Activated T-cell treated with anti-CD3 and anti-CD28 coated beads, Interleukin-2, amount 50 U/mL, for 24 hours (primary cell): ENCODE results near the gene DAP.

Experiments
- DNase-seq: peaks from one replicate; pipeline ENCODE4 v3.0.0-alpha.2; 2020
- H3K27ac Mint-ChIP-seq: 2 replicates; pipeline ENCODE4 v1.8.0; 2020; ENCODE audit warnings: mild to moderate bottlenecking, mixed read lengths
- H3K27me3 Mint-ChIP-seq: 2 replicates; pipeline ENCODE4 v1.8.0; 2020; ENCODE audit warnings: mixed read lengths
- H3K36me3 Mint-ChIP-seq: 2 replicates; pipeline ENCODE4 v1.8.0; 2020; ENCODE audit warnings: low read depth, mixed read lengths
- H3K4me1 Mint-ChIP-seq: 2 replicates; pipeline ENCODE4 v1.8.0; 2020; ENCODE audit warnings: low read depth, mixed read lengths
- H3K4me3 Mint-ChIP-seq: 2 replicates; pipeline ENCODE4 v1.8.0; 2020; ENCODE audit warnings: mild to moderate bottlenecking, moderate library complexity, mixed read lengths
- H3K9me3 Mint-ChIP-seq: 2 replicates; pipeline ENCODE4 v1.8.0; 2020; ENCODE audit warnings: mixed read lengths

Gene DAP

DNA sequence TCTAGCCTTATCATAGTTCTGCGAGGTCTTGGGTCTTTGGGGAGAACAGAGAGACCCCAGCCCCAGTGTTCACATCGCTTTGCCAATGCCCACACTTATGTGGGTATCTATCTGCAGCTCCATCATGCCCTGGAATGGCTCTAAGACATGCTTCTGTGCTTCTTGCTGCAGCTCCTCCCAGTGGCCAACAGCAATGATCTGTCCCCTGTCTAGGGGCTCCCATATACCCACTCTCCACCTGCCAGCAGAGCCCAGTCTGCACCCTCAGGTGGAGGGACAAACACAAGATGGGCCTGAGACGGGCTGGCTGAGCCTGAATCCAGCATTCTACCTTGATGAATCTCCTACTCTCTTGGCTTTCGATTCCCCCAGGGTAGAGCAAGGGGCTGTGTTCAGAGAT is 14.6 kb upstream of the DAP start:
- no peaks in the 10 kb centered on the region for H3K9me3 Mint-ChIP-seq
- no peak for DNase-seq
- H3K4me3 Mint-ChIP-seq: no peak overlapping the region
- no peak overlapping the region for H3K27ac Mint-ChIP-seq
- H3K36me3 Mint-ChIP-seq: no peaks in the 10 kb centered on the region
- peaks cover 5% of the 10 kb centered on the region for H3K27me3 Mint-ChIP-seq
- H3K4me1 Mint-ChIP-seq: no peaks in the 10 kb centered on the region

DNA sequence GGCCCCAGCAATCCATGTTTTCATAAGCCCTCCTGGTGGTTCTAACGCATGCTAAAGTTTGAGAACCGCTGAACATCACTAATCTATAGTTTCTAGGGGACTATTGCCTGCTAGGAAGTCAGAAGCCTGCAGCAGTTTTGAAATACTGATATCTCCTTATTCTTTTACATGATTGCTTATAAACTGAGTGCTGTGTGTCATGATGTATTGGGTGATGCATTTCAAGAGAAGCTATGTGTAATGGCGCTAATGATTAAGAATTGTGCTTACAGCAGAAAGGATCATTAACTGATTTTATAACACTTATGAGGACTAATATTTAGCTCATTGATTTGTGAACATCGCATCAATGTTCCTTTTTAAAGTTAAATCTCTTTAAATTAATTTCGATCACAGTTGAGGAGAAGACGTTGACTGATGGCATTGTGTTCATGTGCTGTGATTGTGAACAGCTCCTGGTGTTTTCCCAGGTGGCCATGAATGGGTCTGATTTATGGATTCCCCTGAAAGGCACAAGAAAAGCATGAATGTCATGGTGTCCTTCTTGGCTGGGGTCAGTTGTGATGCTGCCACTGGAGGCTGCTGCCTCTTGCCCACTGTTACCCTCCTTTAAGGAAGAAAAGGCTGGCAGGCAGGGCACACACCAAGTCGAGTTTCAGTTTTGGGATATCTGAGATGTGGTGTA is 12.0 kb upstream of the DAP start:
- H3K9me3 Mint-ChIP-seq: no peaks in the 10 kb centered on the region
- peaks cover 2% of the 10 kb centered on the region for H3K27me3 Mint-ChIP-seq
- H3K27ac Mint-ChIP-seq: no peak overlapping the region
- H3K4me1 Mint-ChIP-seq: no peaks in the 10 kb centered on the region
- H3K36me3 Mint-ChIP-seq: no peaks in the 10 kb centered on the region
- DNase-seq: no peak
- H3K4me3 Mint-ChIP-seq: no peak overlapping the region

DNA sequence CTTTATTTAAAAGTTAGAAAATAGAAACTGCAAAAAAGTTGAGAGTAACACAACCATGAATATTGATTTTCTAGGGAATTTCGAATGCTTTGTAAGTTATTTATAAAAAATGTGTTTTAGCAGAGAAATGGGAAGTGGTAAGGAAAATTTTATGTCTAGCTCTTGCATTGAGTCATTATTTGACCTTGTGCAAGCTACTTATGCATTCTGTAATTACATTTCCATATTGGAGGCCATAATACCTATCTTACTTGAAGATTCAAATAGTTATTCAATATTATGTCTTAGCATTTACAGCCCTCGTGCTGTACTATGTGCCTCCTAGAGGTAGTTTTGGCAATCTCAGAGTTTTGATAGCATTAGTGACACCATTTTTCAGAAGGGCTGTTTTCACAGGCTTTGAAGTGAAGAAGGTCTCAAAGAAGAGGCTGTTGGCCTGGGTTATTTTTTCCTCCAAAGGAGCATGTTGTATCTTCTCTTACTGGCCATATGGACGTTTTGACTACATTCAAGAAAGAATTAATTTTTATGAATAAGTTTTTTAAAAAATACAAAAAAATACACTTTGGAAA is 7.4 kb upstream of the DAP start:
- H3K27ac Mint-ChIP-seq: no peak overlapping the region
- no peak overlapping the region for H3K4me3 Mint-ChIP-seq
- H3K36me3 Mint-ChIP-seq: no peaks in the 10 kb centered on the region
- DNase-seq: no peak
- H3K9me3 Mint-ChIP-seq: no peaks in the 10 kb centered on the region
- H3K4me1 Mint-ChIP-seq: peaks cover 3% of the 10 kb centered on the region
- H3K27me3 Mint-ChIP-seq: no peaks in the 10 kb centered on the region

DNA sequence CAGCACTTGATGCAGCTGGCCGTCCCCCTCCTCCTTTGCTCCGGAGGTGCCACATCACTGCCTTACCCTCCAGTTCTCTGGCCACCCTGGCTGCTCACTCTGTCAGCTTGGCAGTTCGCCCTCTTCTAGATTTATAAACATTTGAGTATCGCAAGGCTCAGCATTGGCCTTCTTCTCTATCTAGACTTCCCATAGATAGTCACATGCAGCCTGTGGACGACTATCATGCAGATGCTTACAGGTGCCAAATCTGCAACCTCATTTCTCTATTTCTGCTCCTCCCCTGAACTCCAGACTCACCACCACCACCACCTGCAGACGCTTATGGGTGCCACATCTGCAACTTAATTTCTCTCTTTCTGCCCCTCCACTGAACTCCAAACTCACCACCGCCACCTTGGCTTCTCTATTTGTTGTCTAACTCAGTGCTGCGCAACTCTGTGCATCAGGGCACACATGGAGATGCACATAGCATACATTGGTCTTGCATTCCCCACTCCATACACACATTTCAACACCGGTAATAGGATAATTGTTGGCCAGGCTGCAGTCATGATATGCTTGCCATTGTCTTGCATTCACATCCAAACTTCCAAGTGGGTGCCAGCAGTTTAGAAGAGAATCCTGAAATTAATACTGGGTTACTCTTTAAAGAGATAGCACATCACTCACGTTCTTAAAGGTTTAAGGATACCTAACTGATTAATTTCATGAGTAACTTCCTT is 1.9 kb upstream of the DAP start:
- peaks cover 35% of the 10 kb centered on the region for H3K4me1 Mint-ChIP-seq
- DNase-seq: no peak

DNA sequence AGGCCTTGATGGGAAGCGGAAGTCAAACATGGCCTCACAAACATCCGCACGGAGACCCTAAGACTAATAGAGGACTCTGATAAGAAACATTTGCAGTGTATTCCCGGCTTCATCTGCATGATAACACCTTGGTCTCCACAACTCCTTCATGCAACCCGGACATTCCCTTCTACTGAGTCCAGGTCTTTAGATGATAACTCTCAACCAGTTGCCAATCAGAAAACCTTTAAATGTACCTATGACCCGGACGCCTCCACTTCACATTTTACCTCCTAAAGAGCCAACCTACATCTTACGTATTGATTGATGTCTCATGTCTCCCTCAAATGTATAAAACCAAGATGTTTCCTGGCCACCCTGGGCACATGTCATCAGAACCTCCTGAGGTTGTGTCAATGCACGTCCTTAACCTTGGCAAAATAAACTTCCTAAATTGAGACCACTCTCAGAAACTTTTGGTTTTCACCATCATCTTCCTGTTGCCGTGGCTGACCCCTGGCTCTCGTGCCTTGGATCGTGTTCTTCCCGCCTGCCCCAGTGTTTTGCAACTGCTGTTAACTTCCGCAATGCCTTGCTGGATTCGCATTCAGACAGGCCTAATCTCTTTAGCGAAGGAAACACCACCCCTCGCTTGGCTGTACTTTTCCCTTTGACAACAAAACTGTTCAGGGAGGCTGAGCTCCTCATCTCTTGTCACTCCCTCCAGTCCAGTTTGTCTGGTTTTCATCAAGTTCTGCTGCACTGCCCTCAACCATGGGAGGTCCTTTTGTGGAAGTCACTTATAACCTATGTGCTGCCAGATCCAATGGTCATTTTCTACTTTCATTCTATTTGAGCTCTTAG is 1.1 kb upstream of the DAP start:
- Mint-ChIP-seq H3K27me3 (no peaks in the 10 kb centered on the region), H3K27ac (peak overlapping the region; percentile 60), H3K4me1 (peaks cover 42% of the 10 kb centered on the region), H3K36me3 (peaks cover 25% of the 10 kb centered on the region), H3K4me3 (peak overlapping the region; percentile 68), H3K9me3 (no peaks in the 10 kb centered on the region)
- DNase-seq: no peak

More for the DNA sequence above, 1.9 kb upstream of the DAP start:
- Mint-ChIP-seq H3K27me3 (no peaks in the 10 kb centered on the region), H3K4me3 (no peak overlapping the region), H3K9me3 (no peaks in the 10 kb centered on the region), H3K27ac (no peak overlapping the region), H3K36me3 (peaks cover 20% of the 10 kb centered on the region)

DNA sequence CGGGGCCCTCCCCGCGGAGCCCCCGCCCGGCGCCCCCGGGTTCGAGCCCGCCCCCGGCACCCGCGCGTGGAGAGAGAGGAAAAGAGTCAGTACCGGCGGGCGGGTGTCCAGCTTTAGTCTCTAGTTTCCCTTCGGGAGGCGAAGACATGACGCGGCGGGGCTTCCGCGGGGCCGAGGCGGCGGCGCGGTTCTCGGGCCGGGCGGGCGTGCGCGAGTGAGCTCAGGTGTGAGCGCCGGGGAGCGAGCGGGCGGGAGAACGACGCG is 181 bp downstream of the DAP start:
- peaks cover 32% of the 10 kb centered on the region for H3K36me3 Mint-ChIP-seq
- no peak overlapping the region for H3K27ac Mint-ChIP-seq
- H3K27me3 Mint-ChIP-seq: no peaks in the 10 kb centered on the region
- peaks cover 54% of the 10 kb centered on the region for H3K4me1 Mint-ChIP-seq
- no peaks in the 10 kb centered on the region for H3K9me3 Mint-ChIP-seq
- DNase-seq: no peak
- peak overlapping the region; percentile 68 for H3K4me3 Mint-ChIP-seq

DNA sequence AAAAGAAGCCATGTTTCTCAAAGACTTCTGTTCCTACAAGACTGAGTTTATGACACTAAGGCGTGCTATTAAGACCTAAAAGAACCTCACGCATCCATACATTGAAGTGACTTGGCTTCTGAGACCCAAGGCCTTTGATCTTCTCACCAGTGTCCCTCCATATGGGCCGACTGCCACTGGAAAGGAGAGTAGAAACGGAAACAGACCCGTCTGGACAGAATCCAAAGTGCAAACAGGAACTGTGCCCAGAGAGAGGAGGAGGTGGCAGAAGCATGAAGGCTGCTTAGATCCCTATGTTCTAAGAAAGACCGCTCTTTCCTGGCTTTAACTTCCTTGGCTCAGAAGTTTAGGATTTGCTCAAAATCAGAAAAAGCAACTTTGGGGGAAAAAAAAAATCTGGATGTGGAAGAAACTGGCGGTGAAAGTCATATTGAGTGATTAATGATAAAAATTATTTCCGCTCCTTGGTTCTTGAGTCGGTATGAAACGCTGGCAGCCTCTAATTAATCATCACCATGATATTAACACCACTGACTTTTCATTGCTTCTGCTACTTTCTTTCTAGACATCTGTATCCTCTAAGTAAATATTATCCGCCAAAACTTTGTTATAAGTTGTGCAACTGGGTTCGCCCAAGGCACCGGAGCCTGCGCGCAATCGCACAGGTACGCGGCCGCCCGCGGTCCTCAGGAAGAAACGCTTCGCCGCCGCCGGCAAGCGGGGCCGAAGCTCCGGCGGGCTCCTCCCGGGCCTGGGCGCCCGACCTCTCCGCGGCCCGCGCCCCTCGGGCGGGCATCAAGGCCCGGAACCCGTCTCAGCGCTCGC is 726 bp downstream of the DAP start:
- H3K4me1 Mint-ChIP-seq: peaks cover 60% of the 10 kb centered on the region
- no peaks in the 10 kb centered on the region for H3K9me3 Mint-ChIP-seq
- H3K36me3 Mint-ChIP-seq: peaks cover 37% of the 10 kb centered on the region
- H3K4me3 Mint-ChIP-seq: peak overlapping the region; percentile 97
- DNase-seq: no peak
- H3K27me3 Mint-ChIP-seq: no peaks in the 10 kb centered on the region
- peak overlapping the region; percentile 90 for H3K27ac Mint-ChIP-seq

DNA sequence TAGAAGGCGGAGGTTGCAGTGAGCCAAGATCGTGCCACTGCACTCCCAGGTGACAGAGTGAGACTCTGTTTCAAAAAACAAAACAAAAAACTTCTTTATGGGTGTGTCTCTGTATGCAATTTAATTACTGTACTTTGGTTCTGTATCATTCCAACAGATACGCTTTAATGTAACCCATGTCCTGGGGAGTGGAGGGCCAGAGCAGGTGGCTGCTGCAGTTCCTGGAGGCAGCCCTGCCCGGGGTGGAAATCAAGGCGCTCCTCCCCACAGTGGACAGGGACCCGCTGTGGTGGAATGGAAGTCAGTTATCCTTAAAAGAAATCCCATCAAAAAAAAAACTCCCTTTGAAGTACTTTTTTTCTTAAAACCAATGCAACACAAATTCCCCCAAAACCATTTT is 1.9 kb downstream of the DAP start:
- Mint-ChIP-seq H3K4me1 (peaks cover 61% of the 10 kb centered on the region), H3K36me3 (peaks cover 49% of the 10 kb centered on the region), H3K27me3 (no peaks in the 10 kb centered on the region), H3K4me3 (peak overlapping the region; percentile 97), H3K27ac (no peak overlapping the region), H3K9me3 (no peaks in the 10 kb centered on the region)
- DNase-seq: no peak

DNA sequence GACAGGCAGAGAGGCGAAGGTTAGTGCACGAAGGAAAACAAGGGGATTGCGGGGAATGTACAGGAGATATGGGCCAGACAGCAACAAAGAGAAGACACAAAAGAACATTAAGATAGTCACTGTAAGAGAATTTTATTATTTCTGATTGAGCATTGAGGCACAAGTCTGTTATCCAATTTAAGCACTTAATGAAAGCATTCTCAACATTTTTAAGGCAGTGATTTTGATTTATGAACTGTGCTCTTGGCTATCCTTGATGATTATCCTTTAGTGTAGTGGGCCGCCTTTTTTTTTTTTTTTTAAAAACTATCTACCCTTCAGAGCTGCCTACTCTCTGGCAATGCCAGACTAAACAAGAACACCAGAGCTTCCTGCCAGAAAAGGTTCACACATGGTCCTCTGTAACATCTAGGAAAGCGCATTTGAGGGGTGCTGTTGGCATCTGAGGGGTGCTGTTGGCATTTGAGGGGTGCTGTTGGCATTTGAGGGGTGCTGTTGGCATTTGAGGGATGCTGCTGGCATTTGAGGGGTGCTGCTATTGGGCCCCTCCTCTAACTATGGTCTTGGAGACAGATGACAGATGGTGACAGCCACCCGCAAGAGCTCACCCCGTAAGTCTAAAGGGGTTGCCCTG is 3.0 kb downstream of the DAP start:
- Mint-ChIP-seq H3K4me1 (peaks cover 63% of the 10 kb centered on the region), H3K27ac (peak overlapping the region; percentile 2), H3K4me3 (no peak overlapping the region), H3K9me3 (no peaks in the 10 kb centered on the region), H3K36me3 (peaks cover 60% of the 10 kb centered on the region), H3K27me3 (no peaks in the 10 kb centered on the region)
- DNase-seq: no peak

DNA sequence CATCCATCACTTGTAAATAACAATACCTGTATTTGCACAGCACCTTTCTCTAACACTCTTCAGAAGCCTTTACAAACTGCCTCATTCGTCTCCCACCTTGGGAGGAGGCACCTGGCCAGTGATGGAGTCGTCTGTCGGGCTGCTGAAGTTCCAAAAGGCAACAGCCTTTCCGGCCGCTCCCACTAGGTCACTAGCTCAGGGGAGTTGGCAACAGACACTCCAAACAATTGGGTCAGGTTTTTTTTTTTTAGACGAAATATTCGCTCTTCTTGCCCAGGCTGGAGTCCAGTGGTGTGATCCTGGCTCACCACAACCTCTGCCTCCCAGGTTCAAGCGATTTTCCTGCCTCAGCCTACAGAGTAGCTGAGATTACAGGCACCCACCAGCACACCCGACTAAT is 4.0 kb downstream of the DAP start:
- peaks cover 59% of the 10 kb centered on the region for H3K4me1 Mint-ChIP-seq
- no peaks in the 10 kb centered on the region for H3K9me3 Mint-ChIP-seq
- DNase-seq: no peak
- peaks cover 69% of the 10 kb centered on the region for H3K36me3 Mint-ChIP-seq
- no peaks in the 10 kb centered on the region for H3K27me3 Mint-ChIP-seq
- H3K4me3 Mint-ChIP-seq: no peak overlapping the region
- H3K27ac Mint-ChIP-seq: peak overlapping the region; percentile 74

DNA sequence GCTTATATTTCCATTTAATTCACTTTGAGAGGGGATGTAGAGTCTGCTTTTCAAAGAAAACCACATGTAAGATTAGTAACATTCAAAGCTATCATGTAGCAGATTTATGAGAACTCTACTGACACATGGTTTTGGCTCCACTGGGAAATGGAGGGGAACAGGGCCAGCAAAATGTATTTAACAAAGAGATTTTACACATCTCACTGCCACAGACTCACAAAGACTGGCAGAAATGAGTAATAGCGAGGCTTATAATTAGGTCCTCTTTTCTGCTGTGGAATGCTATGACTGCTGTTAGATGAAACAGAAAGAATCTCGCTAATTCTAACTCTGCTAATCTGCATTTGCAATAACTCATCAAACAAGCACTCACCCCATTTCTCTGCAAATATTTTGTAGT is 4.5 kb downstream of the DAP start:
- H3K27me3 Mint-ChIP-seq: no peaks in the 10 kb centered on the region
- H3K4me1 Mint-ChIP-seq: peaks cover 54% of the 10 kb centered on the region
- H3K4me3 Mint-ChIP-seq: no peak overlapping the region
- DNase-seq: no peak
- no peaks in the 10 kb centered on the region for H3K9me3 Mint-ChIP-seq
- H3K27ac Mint-ChIP-seq: peak overlapping the region; percentile 74
- peaks cover 74% of the 10 kb centered on the region for H3K36me3 Mint-ChIP-seq

DNA sequence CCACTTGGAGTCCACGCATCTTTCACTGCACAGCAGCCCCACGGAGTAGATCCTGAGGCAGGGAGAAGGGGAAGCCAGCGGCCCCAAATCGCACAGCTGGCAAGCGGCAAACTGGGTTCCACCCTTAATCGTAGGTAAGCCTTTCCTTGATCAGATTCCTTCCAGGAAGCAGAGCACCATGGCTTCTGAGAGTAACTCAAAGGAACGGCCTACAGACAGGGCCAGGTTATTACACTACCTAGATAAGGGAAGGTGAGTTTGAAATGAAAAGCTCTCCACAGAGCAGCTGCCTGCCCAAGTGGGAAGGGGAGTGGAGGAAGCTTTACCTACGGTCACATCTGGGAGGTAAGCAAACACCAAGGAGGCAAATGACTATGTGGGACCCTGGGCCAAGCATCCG is 7.9 kb downstream of the DAP start:
- Mint-ChIP-seq H3K4me3 (no peak overlapping the region), H3K4me1 (peaks cover 34% of the 10 kb centered on the region), H3K27ac (no peak overlapping the region), H3K27me3 (no peaks in the 10 kb centered on the region), H3K36me3 (peaks cover 87% of the 10 kb centered on the region), H3K9me3 (no peaks in the 10 kb centered on the region)
- no peak for DNase-seq

DNA sequence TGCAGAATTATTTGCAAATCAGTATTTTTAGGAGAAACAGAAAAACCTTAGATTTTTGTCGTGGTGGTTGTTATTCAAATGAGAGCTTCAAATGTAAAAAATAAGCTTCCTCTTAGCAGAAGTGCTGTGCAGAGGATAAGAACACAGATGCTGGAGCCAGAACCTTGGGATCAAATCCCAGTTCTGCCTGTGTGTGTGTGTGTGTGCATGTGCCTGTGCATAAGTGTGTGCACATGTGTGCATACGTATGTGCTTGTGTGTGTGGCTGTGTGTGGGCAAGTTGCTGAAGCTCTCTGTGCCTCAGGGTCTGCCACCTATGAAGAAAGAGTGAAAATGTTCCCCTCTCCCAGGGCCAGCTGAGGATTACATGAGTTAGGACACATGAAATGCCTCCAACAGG is 8.6 kb downstream of the DAP start:
- peaks cover 27% of the 10 kb centered on the region for H3K4me1 Mint-ChIP-seq
- peaks cover 89% of the 10 kb centered on the region for H3K36me3 Mint-ChIP-seq
- H3K9me3 Mint-ChIP-seq: no peaks in the 10 kb centered on the region

DNA sequence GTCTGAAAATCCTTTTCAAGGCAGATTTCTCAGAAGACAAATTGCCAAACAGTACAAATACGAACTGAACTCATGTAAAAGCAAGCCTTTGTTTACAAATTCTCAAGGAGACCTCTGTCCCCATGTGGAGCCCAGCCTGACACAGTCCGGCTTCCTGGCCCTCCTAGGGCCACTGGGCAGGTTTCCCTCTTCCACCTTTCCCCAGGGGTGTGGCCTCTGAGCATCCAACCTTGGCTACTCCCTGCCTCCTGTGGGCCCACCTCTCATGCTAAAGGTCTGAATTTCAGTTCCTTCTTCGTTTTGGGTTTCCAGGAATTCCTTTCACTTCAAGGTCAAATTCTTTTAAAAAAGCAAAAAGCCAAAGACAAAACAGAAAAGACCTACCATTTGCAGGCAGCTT is 10.1 kb downstream of the DAP start:
- DNase-seq: no peak
- Mint-ChIP-seq H3K27me3 (no peaks in the 10 kb centered on the region), H3K4me3 (no peak overlapping the region), H3K27ac (no peak overlapping the region), H3K4me1 (peaks cover 12% of the 10 kb centered on the region), H3K36me3 (peaks cover 95% of the 10 kb centered on the region), H3K9me3 (no peaks in the 10 kb centered on the region)

More for the DNA sequence above, 8.6 kb downstream of the DAP start:
- Mint-ChIP-seq H3K27me3 (no peaks in the 10 kb centered on the region), H3K27ac (no peak overlapping the region), H3K4me3 (no peak overlapping the region)
- no peak for DNase-seq
